Measurements from ENCODE around the gene MDP1.

DNA sequence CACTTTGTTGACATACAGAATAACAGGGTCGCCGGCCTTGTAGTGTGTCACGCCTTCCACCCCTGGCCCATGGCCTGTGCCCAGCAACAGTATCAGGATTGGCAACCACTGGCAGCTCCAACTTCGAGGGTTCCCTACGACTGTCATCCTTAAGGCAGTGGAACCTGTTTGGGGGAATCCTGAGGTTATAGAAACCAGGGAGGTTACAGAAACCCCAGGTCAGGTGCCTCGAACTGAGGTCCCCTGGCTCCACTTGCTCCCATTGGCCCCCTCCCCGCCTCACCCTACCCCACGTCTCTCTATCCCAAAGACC, 21.0 kb downstream of the MDP1 start:
- TF ChIP-seq GATA2 (IDR thresholded peaks at IDR 0.05; ENCODE audit: low read depth, low read length) (no peak), GATA3 (IDR thresholded peaks at IDR 0.05; ENCODE audit: low read depth, low read length) (no peak)

Measured in SH-SY5Y (cell line).